Erythroblast (primary cell): ENCODE results near the gene TMBIM6.

Source experiments
- GATA1 ChIP-seq: IDR thresholded peaks from 2 replicates; pipeline ENCODE4 v1.6.1; 2011; ENCODE audit warnings: low read depth, mild to moderate bottlenecking, control low read depth, low read length, moderate library complexity
- POLR2A ChIP-seq: IDR thresholded peaks from 2 replicates; pipeline ENCODE4 v1.6.1; 2011; ENCODE audit warnings: mild to moderate bottlenecking, low read length

- TF ChIP-seq POLR2A = no peak
- TF ChIP-seq GATA1 = no peak
Measured at GRCh38 chr12:49795654-49796105, 54.3 kb downstream of the TMBIM6 start.
